HG02798 (cell line): ENCODE data around the gene FAM222B.
"Not testable (repeated sequence)": the region's sequence is repeated elsewhere in the genome, so short reads cannot be mapped to it uniquely, and the experiment has no call there.

Source experiments
- ATAC-seq: cut with Tn5 transposase; IDR thresholded peaks from one replicate; pipeline ENCODE4 v1.9.1; 2021; ENCODE audit warnings: mild to moderate bottlenecking; ENCODE audit not compliant: unreplicated experiment, poor library complexity

The FAM222B gene

GRCh38 chr17:28842282-28843012 lies at the start of gene FAM222B:
Gene FAM222B, minus strand, starts transcription at chr17:28842790. Its CDS starts 76,123 bp downstream, at chr17:28766667.
- ATAC-seq: peak; percentile 92

- ATAC-seq: no peak
Observed at GRCh38 chr17:28892024-28892423, 49.4 kb upstream of the FAM222B start.

- no peak for ATAC-seq
Observed at GRCh38 chr17:28891201-28891600, 48.6 kb upstream of the FAM222B start.

GRCh38 chr17:28889996-28890395 lies 47.4 kb upstream of the FAM222B start:
- ATAC-seq: no peak

- no peak for ATAC-seq
Observed at GRCh38 chr17:28888832-28889231, 46.2 kb upstream of the FAM222B start.

GRCh38 chr17:28887871-28888471 lies 45.4 kb upstream of the FAM222B start:
- ATAC-seq: no peak

- ATAC-seq: no peak
Observed at GRCh38 chr17:28885951-28886350, 43.4 kb upstream of the FAM222B start.

GRCh38 chr17:28885363-28885762 lies 42.8 kb upstream of the FAM222B start:
- no peak for ATAC-seq

GRCh38 chr17:28883967-28884702 lies 41.5 kb upstream of the FAM222B start:
- ATAC-seq: no peak

GRCh38 chr17:28882154-28882895 lies 39.7 kb upstream of the FAM222B start:
- no peak for ATAC-seq

- no peak for ATAC-seq
Observed at GRCh38 chr17:28881533-28882056, 39.0 kb upstream of the FAM222B start.

GRCh38 chr17:28880572-28880945 lies 38.0 kb upstream of the FAM222B start:
- no peak for ATAC-seq

GRCh38 chr17:28879886-28880571 lies 37.4 kb upstream of the FAM222B start:
- ATAC-seq: no peak

GRCh38 chr17:28878981-28879380 lies 36.4 kb upstream of the FAM222B start:
- ATAC-seq: no peak

- ATAC-seq: no peak
Observed at GRCh38 chr17:28878158-28878910, 35.7 kb upstream of the FAM222B start.

GRCh38 chr17:28877150-28877711 lies 34.6 kb upstream of the FAM222B start:
- ATAC-seq: not testable (repeated sequence)

GRCh38 chr17:28875848-28876550 lies 33.4 kb upstream of the FAM222B start:
- ATAC-seq: no peak

- ATAC-seq: no peak
Observed at GRCh38 chr17:28874750-28875149, 32.2 kb upstream of the FAM222B start.
